SK-N-SH (cell line): ENCODE data around the gene RAPGEF4.

Source experiments
- ELF1 ChIP-seq: IDR thresholded peaks from 2 replicates; pipeline ENCODE4 v1.4.0; 2012
- EP300 ChIP-seq, 2 experiments: IDR thresholded peaks; 2 replicates each; pipeline versions ENCODE4 v1.4.0 to v1.6.1; 2012; ENCODE audit warnings: borderline replicate concordance in 1 of 2, low read depth in 1 of 2, low read length in 1 of 2
- FOXM1 ChIP-seq: IDR thresholded peaks from 2 replicates; pipeline ENCODE4 v1.4.0; 2012; ENCODE audit warnings: low read depth, mild to moderate bottlenecking
- RAD21 ChIP-seq: IDR thresholded peaks from 2 replicates; pipeline ENCODE4 v1.6.1; 2012; ENCODE audit warnings: mild to moderate bottlenecking, low read length
- USF2 ChIP-seq: fragments of 150-350 bp; IDR thresholded peaks from 2 replicates; pipeline ENCODE4 v1.6.1; 2017; ENCODE audit warnings: antibody characterized with exemption, low read length, low read depth, borderline replicate concordance
- ZBTB33 ChIP-seq: IDR thresholded peaks from 2 replicates; pipeline ENCODE4 v1.4.0; 2012; ENCODE audit warnings: low read depth, borderline replicate concordance
- TF ChIP-seq, protein P1 (sequence below): fragments of 200-600 bp; sonication (generic); IDR thresholded peaks from 2 replicates; pipeline ENCODE4 v1.6.1; 2017; ENCODE audit warnings: antibody characterized with exemption, mild to moderate bottlenecking, moderate library complexity

DNA sequence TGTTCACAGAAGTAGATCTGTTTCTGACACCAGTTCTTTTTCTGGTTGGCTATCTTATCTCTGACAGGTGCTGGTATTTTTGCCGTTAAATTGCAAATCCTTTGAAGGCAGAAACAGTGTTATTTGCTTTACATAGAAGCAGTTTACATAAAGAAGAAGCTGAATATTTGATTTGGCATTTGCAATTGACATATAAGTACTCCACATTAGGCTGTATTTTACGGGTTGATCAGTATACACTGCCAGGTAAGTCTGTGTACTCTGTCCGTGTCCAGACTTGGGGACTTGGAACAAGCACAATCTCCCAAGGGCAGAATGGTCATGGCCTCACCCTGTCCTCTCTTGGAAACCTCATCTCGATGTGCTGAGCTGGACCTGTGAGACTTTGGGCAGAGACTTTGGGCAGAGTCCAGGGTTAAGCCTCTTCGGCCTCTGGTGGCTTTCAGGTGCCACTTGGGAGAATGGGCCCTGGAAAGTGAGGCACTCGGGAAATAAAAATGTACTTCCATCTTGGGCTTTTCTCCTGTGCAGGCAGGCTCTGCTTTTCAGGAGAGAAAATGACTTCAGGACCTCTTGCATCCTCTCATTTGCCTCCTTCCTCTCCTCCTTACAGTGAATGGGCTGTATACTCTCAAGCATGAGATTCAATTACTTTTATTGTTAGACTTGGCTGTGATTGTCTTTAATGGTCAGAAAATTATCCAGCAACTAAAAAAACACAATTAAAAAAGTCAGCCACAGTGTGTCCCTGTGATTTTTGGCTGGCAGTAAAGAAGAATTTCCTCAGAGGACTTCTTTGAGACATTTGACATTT lies 108.5 kb downstream of the RAPGEF4 start:
- no peak for TF ChIP-seq FOXM1
- TF ChIP-seq ZBTB33: no peak
- TF ChIP-seq, protein P1, sequence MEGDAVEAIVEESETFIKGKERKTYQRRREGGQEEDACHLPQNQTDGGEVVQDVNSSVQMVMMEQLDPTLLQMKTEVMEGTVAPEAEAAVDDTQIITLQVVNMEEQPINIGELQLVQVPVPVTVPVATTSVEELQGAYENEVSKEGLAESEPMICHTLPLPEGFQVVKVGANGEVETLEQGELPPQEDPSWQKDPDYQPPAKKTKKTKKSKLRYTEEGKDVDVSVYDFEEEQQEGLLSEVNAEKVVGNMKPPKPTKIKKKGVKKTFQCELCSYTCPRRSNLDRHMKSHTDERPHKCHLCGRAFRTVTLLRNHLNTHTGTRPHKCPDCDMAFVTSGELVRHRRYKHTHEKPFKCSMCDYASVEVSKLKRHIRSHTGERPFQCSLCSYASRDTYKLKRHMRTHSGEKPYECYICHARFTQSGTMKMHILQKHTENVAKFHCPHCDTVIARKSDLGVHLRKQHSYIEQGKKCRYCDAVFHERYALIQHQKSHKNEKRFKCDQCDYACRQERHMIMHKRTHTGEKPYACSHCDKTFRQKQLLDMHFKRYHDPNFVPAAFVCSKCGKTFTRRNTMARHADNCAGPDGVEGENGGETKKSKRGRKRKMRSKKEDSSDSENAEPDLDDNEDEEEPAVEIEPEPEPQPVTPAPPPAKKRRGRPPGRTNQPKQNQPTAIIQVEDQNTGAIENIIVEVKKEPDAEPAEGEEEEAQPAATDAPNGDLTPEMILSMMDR: no peak
- no peak for TF ChIP-seq RAD21
- no peak for TF ChIP-seq EP300 (IDR thresholded peaks at IDR 0.05; ENCODE audit: borderline replicate concordance in 1 of 2, low read depth in 1 of 2, low read length in 1 of 2)
- no peak for TF ChIP-seq USF2
- no peak for TF ChIP-seq ELF1
